GM13976 (cell line): ENCODE results near the gene SH3D19.
"Not testable (repeated sequence)": the region's sequence is repeated elsewhere in the genome, so short reads cannot be mapped to it uniquely, and the experiment has no call there.

ENCODE experiments used
- DNase-seq: peaks from one replicate; pipeline ENCODE4 v3.0.0; 2012; ENCODE audit warnings: low spot score
- in situ Hi-C: fragments of 300-500 bp; cut with MboI; formaldehyde crosslinking; loops from one replicate; pipeline ENCODE4 v1.12.0; 2022; ENCODE audit warnings: low sequenced_read_pairs, mixed read lengths, inconsistent platforms; ENCODE audit not compliant: unreplicated experiment
- TF ChIP-seq, protein P1 (sequence below): IDR thresholded peaks from 2 replicates; pipeline ENCODE4 v1.5.1; 2012; ENCODE audit warnings: borderline replicate concordance, mild to moderate bottlenecking; ENCODE audit not compliant: insufficient read depth; ENCODE audit errors: extremely low read depth, missing control alignments, control extremely low read depth

The SH3D19 gene

DNA sequence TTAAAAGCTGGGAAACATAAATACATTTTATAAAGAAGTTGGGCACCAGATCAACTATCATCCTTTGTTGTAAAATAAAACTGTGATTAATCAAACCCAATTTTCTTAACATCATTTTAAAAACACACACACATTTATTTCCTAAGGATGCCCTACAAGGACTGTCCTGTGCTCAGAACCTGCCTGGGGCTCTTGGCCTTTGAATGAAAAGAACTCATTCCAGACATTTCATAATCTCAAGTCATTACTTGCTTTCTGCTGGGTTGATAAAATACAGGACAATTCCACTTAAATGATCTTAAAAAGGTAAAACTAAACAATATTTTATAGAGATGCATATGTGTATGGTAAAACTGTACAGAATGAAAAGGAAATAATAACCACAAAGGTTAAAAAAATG is 2.8 kb downstream of the SH3D19 start:
- TF ChIP-seq, protein P1, sequence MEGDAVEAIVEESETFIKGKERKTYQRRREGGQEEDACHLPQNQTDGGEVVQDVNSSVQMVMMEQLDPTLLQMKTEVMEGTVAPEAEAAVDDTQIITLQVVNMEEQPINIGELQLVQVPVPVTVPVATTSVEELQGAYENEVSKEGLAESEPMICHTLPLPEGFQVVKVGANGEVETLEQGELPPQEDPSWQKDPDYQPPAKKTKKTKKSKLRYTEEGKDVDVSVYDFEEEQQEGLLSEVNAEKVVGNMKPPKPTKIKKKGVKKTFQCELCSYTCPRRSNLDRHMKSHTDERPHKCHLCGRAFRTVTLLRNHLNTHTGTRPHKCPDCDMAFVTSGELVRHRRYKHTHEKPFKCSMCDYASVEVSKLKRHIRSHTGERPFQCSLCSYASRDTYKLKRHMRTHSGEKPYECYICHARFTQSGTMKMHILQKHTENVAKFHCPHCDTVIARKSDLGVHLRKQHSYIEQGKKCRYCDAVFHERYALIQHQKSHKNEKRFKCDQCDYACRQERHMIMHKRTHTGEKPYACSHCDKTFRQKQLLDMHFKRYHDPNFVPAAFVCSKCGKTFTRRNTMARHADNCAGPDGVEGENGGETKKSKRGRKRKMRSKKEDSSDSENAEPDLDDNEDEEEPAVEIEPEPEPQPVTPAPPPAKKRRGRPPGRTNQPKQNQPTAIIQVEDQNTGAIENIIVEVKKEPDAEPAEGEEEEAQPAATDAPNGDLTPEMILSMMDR: no peak
- no peak for DNase-seq
- in situ Hi-C loops: no loop called here

DNA sequence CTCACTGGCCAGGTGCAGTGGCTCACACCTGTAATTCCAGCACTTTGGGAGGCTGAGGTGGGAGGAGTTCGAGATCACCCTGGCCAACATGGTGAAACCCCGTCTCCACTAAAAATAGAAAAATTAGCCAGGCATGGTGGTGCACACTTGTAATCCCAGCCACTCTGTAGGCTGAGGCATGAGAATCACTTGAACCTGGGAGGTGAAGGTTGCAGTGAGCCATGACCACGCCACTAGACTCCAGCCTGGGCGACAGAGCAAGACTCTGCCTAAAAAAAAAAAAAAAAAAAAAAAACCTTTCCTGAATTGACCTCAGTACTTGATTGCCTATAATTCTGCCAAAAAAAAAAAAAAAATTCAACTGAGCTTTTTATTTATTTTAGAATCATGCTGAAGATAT is 3.2 kb downstream of the SH3D19 start:
- DNase-seq, in situ Hi-C loops: not testable (repeated sequence)

DNA sequence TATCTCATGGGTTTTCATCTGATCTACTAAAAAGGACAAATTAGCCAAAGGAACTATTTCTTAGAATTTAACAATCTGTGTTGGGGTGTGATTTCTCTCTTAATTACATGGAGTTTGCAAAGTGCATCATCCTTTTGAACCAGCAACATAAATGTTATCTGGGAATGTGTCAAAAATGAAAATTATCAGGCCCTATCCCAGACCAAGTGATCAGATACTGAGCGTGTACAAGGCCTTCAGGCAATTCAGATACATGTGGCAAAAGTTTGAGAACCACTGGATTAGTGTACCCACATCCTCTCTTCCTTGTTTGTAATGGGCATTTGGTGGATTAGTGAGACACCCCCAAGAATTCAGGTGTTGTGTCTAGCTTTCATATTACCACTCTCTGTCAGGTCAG is 3.8 kb downstream of the SH3D19 start:
- in situ Hi-C loops: no loop called here
- no peak for DNase-seq
- TF ChIP-seq, protein P1: no peak

DNA sequence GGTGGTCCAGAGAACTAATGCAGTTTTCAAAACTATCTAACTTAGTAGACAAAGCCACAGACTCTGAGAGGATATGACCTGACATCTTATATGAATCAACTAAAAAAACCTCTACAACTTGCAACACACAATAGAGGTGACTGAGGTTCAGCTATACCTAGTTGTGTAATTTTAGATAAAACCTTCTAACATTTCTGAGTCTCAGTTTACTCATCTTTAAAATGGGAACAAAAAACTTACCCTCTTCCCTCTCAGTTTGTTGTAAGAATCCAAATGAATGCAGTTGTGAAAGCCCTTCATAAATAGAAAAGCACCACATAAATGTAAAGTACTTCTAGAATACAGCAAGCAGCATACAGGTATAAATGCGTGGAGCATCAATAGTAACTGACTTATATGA is 5.9 kb downstream of the SH3D19 start:
- TF ChIP-seq, protein P1: no peak
- no peak for DNase-seq
- in situ Hi-C loops: no loop called here

DNA sequence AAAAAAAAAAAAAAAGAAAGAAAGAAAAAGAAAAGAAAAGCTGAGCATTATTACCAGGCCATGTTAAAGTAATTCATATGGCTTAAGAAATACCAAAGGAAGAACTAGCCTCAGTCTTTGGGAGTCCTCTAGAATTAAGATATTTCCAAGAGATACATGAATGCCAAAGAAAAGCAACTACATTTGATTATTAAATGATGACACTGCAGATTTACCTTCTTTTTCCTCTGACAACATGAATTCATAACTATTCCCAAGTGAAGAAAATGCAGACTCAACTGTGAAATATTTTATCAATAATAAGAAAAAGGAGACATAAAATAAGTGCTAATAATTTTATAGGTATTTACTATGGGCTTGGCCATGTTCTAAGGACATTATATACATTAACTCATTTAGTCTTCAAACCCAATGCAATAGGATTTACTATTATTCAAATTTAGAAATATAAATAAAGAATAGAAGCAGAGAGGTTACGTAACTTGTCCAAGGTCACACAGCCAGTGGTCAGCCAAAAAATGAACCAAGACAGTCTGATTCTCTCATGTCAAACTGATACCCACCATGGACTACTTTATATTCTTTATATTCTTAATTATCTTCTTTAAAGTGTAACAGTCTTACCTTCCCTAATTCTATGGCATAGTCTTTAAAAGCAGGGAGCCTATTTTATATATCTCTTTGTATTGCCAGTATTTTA is 6.9 kb downstream of the SH3D19 start:
- TF ChIP-seq, protein P1: no peak
- in situ Hi-C loops: no loop called here
- no peak for DNase-seq

DNA sequence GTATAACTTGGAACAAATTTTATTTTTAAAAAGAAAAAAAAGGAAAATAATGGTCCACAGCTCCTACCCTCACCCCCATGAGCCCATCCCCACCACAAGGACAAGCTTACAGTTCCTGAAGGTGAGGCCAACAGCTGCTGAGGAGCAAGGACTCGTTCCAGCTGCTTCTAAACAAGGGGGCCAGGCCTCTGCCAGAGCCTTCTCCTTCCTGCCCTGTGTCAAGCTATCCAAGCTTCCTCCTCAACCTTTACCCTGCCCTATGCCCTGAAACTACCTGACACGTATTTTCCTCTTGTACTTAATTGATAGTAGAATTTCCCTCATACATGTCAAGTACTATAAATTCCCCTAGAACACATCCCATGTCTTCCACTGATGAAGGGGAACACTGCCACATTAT is 8.8 kb downstream of the SH3D19 start:
- TF ChIP-seq, protein P1: no peak
- in situ Hi-C loops: no loop called here
- no peak for DNase-seq

DNA sequence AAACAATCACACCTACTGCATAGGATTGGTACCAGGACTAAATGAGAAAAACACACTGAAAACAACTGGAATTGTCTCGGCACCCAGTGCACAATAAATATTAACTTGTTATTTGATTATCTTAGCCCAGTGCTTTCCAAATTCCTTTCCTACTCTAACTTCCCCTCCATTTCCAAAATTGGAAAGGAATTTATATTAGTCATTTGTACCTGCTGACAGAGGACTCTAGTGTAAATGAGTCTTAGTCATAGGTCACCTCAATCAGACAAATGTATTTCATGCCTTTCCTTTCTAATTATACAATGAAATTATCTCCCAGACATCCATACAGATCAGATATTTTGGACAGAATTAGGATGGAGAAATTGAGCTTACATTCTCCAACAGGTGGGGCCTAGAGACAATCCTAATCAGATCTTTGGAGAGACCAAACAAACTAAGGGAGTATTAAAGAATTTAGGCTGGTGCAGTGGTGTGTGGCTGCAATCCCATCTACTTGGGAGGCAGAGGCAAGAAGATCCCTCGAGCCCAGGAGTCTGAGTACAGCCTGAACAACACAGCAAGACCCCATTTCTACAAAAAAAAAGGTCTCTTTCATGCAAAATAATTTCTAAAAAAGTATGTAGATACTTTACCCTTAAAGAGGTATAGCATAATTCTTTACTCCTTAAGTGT is 10.1 kb downstream of the SH3D19 start:
- no peak for DNase-seq
- in situ Hi-C loops: no loop called here

More for the DNA sequence above, 10.1 kb downstream of the SH3D19 start:
- TF ChIP-seq, protein P1: no peak
